Measurements from ENCODE around the gene RBBP4.
"Not testable (repeated sequence)": the region's sequence is repeated elsewhere in the genome, so short reads cannot be mapped to it uniquely, and the experiment has no call there.

Gene RBBP4

GRCh38 chr1:32693455-32694174 lies 42.6 kb downstream of the RBBP4 start:
- DNase-seq (ENCODE audit: low read depth in 4 of 4, low spot score in 1 of 4) = no peak

GRCh38 chr1:32695098-32695904 lies 44.3 kb downstream of the RBBP4 start:
- no peak for DNase-seq (ENCODE audit: low read depth in 4 of 4, low spot score in 1 of 4)

GRCh38 chr1:32696041-32696440 lies 45.0 kb downstream of the RBBP4 start:
- no peak for DNase-seq (ENCODE audit: low read depth in 4 of 4, low spot score in 1 of 4)

- not testable (repeated sequence) for DNase-seq (ENCODE audit: low read depth in 4 of 4, low spot score in 1 of 4)
These were observed 46.0 kb downstream of the RBBP4 start for GRCh38 chr1:32696996-32697395.

GRCh38 chr1:32701421-32701911 lies 50.5 kb downstream of the RBBP4 start:
- DNase-seq (ENCODE audit: low read depth in 4 of 4, low spot score in 1 of 4) = no peak

- DNase-seq (ENCODE audit: low read depth in 4 of 4, low spot score in 1 of 4) = no peak
These were observed 51.1 kb downstream of the RBBP4 start for GRCh38 chr1:32701951-32702598.

- no peak for DNase-seq (ENCODE audit: low read depth in 4 of 4, low spot score in 1 of 4)
These were observed 51.8 kb downstream of the RBBP4 start, which contains the start of gene SYNC for GRCh38 chr1:32702599-32703478. Gene SYNC (minus strand): TSS chr1:32702770. CDS start chr1:32702660, 110 bp downstream.

GRCh38 chr1:32703479-32704291 lies 52.7 kb downstream of the RBBP4 start:
- no peak for DNase-seq (ENCODE audit: low read depth in 4 of 4, low spot score in 1 of 4)

- DNase-seq (ENCODE audit: low read depth in 4 of 4, low spot score in 1 of 4) = no peak
These were observed 54.5 kb downstream of the RBBP4 start for GRCh38 chr1:32705516-32705915.

- DNase-seq (ENCODE audit: low read depth in 4 of 4, low spot score in 1 of 4) = no peak
These were observed 55.5 kb downstream of the RBBP4 start for GRCh38 chr1:32706491-32706890.

GRCh38 chr1:32709075-32709474 lies 58.1 kb downstream of the RBBP4 start:
- no peak for DNase-seq (ENCODE audit: low read depth in 4 of 4, low spot score in 1 of 4)

- DNase-seq (ENCODE audit: low read depth in 4 of 4, low spot score in 1 of 4) = no peak
These were observed 58.5 kb downstream of the RBBP4 start for GRCh38 chr1:32709476-32709875.

GRCh38 chr1:32711221-32711620 lies 60.2 kb downstream of the RBBP4 start:
- not testable (repeated sequence) for DNase-seq (ENCODE audit: low read depth in 4 of 4, low spot score in 1 of 4)

- no peak for DNase-seq (ENCODE audit: low read depth in 4 of 4, low spot score in 1 of 4)
These were observed 62.1 kb downstream of the RBBP4 start for GRCh38 chr1:32713081-32713480.

GRCh38 chr1:32714277-32714676 lies 63.3 kb downstream of the RBBP4 start:
- no peak for DNase-seq (ENCODE audit: low read depth in 4 of 4, low spot score in 1 of 4)

GRCh38 chr1:32715901-32716311 lies 64.9 kb downstream of the RBBP4 start:
- DNase-seq (ENCODE audit: low read depth in 4 of 4, low spot score in 1 of 4) = no peak

- DNase-seq (ENCODE audit: low read depth in 4 of 4, low spot score in 1 of 4) = peak in 2 of 4 experiments; percentile 38 to 56
These were observed 65.5 kb downstream of the RBBP4 start for GRCh38 chr1:32716312-32717148.

- DNase-seq (ENCODE audit: low read depth in 4 of 4, low spot score in 1 of 4) = no peak
These were observed 66.5 kb downstream of the RBBP4 start for GRCh38 chr1:32717503-32717902.

GRCh38 chr1:32718036-32718435 lies 67.0 kb downstream of the RBBP4 start:
- DNase-seq (ENCODE audit: low read depth in 4 of 4, low spot score in 1 of 4) = no peak

All from stimulated activated CD4-positive, alpha-beta T cell treated with anti-CD3 and anti-CD28 coated beads, Interleukin-1b, Interleukin-23, amount 100 ng/mL, for 24 hours (primary cell).